Adipocyte (in vitro differentiated cells): ENCODE data around the gene ATP6V0E2.

Experiments
- DNase-seq: peaks from one replicate; pipeline ENCODE4 v3.0.0-alpha.2; 2015; ENCODE audit warnings: low read depth
- H3K27me3 ChIP-seq: replicated peaks from 2 replicates; pipeline ENCODE4 v1.7.0; 2013; ENCODE audit warnings: mild to moderate bottlenecking, low read length, moderate library complexity; ENCODE audit not compliant: control insufficient read depth, insufficient read depth
- H3K36me3 ChIP-seq: 2 replicates; pipeline ENCODE4 v1.7.0; 2013; ENCODE audit warnings: low read length, mild to moderate bottlenecking, moderate library complexity; ENCODE audit not compliant: control insufficient read depth, insufficient read depth, severe bottlenecking
- H3K4me1 ChIP-seq: 2 replicates; pipeline ENCODE4 v1.7.0; 2013; ENCODE audit warnings: mild to moderate bottlenecking, low read length, moderate library complexity; ENCODE audit not compliant: control insufficient read depth, insufficient read depth
- H3K4me3 ChIP-seq: 2 replicates; pipeline ENCODE4 v1.7.0; 2013; ENCODE audit warnings: mild to moderate bottlenecking, low read length, moderate library complexity
- H3K9ac ChIP-seq: 2 replicates; pipeline ENCODE4 v1.7.0; 2013; ENCODE audit warnings: mild to moderate bottlenecking, low read length, moderate library complexity
- H3K9me3 ChIP-seq: 2 replicates; pipeline ENCODE4 v1.7.0; 2013; ENCODE audit warnings: mild to moderate bottlenecking, low read length, moderate library complexity; ENCODE audit not compliant: control insufficient read depth

ATP6V0E2 gene

GRCh38 chr7:149874644-149875028, 867 bp downstream of the ATP6V0E2 start:
- Histone ChIP-seq H3K4me3 (no peak overlapping the region), H3K36me3 (no peaks in the 10 kb centered on the region)
- no peak for DNase-seq

GRCh38 chr7:149875396-149875795, 1.6 kb downstream of the ATP6V0E2 start:
- H3K9me3 ChIP-seq = no peaks in the 10 kb centered on the region
- H3K4me3 ChIP-seq = no peak overlapping the region

More at GRCh38 chr7:149874644-149875028, 867 bp downstream of the ATP6V0E2 start:
- Histone ChIP-seq H3K27me3 (no peaks in the 10 kb centered on the region), H3K4me1 (peaks cover 9% of the 10 kb centered on the region), H3K9ac (no peak overlapping the region), H3K9me3 (no peaks in the 10 kb centered on the region)

GRCh38 chr7:149877890-149878522, 4.2 kb downstream of the ATP6V0E2 start:
- Histone ChIP-seq H3K9me3 (no peaks in the 10 kb centered on the region), H3K4me3 (no peak overlapping the region)
- no peak for DNase-seq

More at GRCh38 chr7:149875396-149875795, 1.6 kb downstream of the ATP6V0E2 start:
- Histone ChIP-seq H3K27me3 (no peaks in the 10 kb centered on the region), H3K36me3 (no peaks in the 10 kb centered on the region), H3K9ac (no peak overlapping the region), H3K4me1 (peaks cover 9% of the 10 kb centered on the region)
- DNase-seq = no peak

GRCh38 chr7:149878523-149878921, 4.8 kb downstream of the ATP6V0E2 start:
- no peaks in the 10 kb centered on the region for H3K9me3 ChIP-seq
- no peak for DNase-seq
- no peaks in the 10 kb centered on the region for H3K4me1 ChIP-seq
- no peak overlapping the region for H3K4me3 ChIP-seq
- H3K36me3 ChIP-seq = no peaks in the 10 kb centered on the region
- H3K9ac ChIP-seq = no peak overlapping the region
- H3K27me3 ChIP-seq = no peaks in the 10 kb centered on the region

More at GRCh38 chr7:149877890-149878522, 4.2 kb downstream of the ATP6V0E2 start:
- no peaks in the 10 kb centered on the region for H3K36me3 ChIP-seq
- H3K27me3 ChIP-seq = no peaks in the 10 kb centered on the region
- no peak overlapping the region for H3K9ac ChIP-seq
- peaks cover 2% of the 10 kb centered on the region for H3K4me1 ChIP-seq

- Histone ChIP-seq H3K27me3 (no peaks in the 10 kb centered on the region), H3K4me3 (no peak overlapping the region), H3K9me3 (no peaks in the 10 kb centered on the region), H3K36me3 (no peaks in the 10 kb centered on the region), H3K4me1 (no peaks in the 10 kb centered on the region), H3K9ac (no peak overlapping the region)
- no peak for DNase-seq
Measured at GRCh38 chr7:149879271-149879743, 5.5 kb downstream of the ATP6V0E2 start.

- no peak for DNase-seq
- H3K9me3 ChIP-seq = no peaks in the 10 kb centered on the region
- peaks cover 4% of the 10 kb centered on the region for H3K4me1 ChIP-seq
Measured at GRCh38 chr7:149879766-149880637, 6.2 kb downstream of the ATP6V0E2 start.

GRCh38 chr7:149880638-149881311, 7.0 kb downstream of the ATP6V0E2 start:
- Histone ChIP-seq H3K36me3 (no peaks in the 10 kb centered on the region), H3K9me3 (no peaks in the 10 kb centered on the region), H3K27me3 (peaks cover 3% of the 10 kb centered on the region), H3K4me3 (no peak overlapping the region), H3K9ac (no peak overlapping the region), H3K4me1 (peaks cover 4% of the 10 kb centered on the region)
- DNase-seq = no peak

More at GRCh38 chr7:149879766-149880637, 6.2 kb downstream of the ATP6V0E2 start:
- H3K36me3 ChIP-seq = no peaks in the 10 kb centered on the region
- no peaks in the 10 kb centered on the region for H3K27me3 ChIP-seq
- no peak overlapping the region for H3K4me3 ChIP-seq
- no peak overlapping the region for H3K9ac ChIP-seq

- Histone ChIP-seq H3K36me3 (no peaks in the 10 kb centered on the region), H3K27me3 (peaks cover 3% of the 10 kb centered on the region), H3K9ac (no peak overlapping the region), H3K4me3 (no peak overlapping the region), H3K9me3 (no peaks in the 10 kb centered on the region), H3K4me1 (peaks cover 4% of the 10 kb centered on the region)
- DNase-seq = no peak
Measured at GRCh38 chr7:149881328-149882247, 7.8 kb downstream of the ATP6V0E2 start.

GRCh38 chr7:149882248-149883047, 8.7 kb downstream of the ATP6V0E2 start:
- H3K9ac ChIP-seq = no peak overlapping the region
- peaks cover 3% of the 10 kb centered on the region for H3K27me3 ChIP-seq
- no peak for DNase-seq
- no peaks in the 10 kb centered on the region for H3K36me3 ChIP-seq
- H3K4me3 ChIP-seq = no peak overlapping the region
- H3K4me1 ChIP-seq = peaks cover 4% of the 10 kb centered on the region
- H3K9me3 ChIP-seq = no peaks in the 10 kb centered on the region

- no peak overlapping the region for H3K4me3 ChIP-seq
- no peak overlapping the region for H3K9ac ChIP-seq
- H3K9me3 ChIP-seq = no peaks in the 10 kb centered on the region
- H3K36me3 ChIP-seq = no peaks in the 10 kb centered on the region
- H3K4me1 ChIP-seq = peaks cover 4% of the 10 kb centered on the region
- peaks cover 3% of the 10 kb centered on the region for H3K27me3 ChIP-seq
- no peak for DNase-seq
Measured at GRCh38 chr7:149883048-149883438, 9.3 kb downstream of the ATP6V0E2 start.
